HepG2 (cell line): ENCODE data around the gene MRPL37. TPM values are rescaled to one million over a fixed set of nuclear protein-coding genes. Genes with fewer than 3 reads are reported as not detected.
A peak's percentile ranks its signal among the peaks of the same experiment; 100 is the strongest.

ENCODE experiments used
- ATF7-NPFF ChIP-seq: sonication (generic); formaldehyde crosslinking; IDR thresholded peaks from 2 replicates; pipeline ENCODE4 v1.8.1; 2023; ENCODE audit warnings: mild to moderate bottlenecking, low read depth, missing genetic modification reagents, moderate library complexity
- E2F5 ChIP-seq: sonication (generic); formaldehyde crosslinking; conservative IDR thresholded peaks from 2 replicates; pipeline ENCODE4 v1.4.0; 2020; ENCODE audit warnings: missing genetic modification reagents
- EEA1 ChIP-seq: sonication (generic); formaldehyde crosslinking; IDR thresholded peaks from 2 replicates; pipeline ENCODE4 v1.5.1; 2020; ENCODE audit warnings: mild to moderate bottlenecking, missing genetic modification reagents, borderline replicate concordance
- EP300 ChIP-seq, 3 experiments: sonication (generic) in 1 of 3; formaldehyde crosslinking in 1 of 3; IDR thresholded peaks; 2 replicates each; pipeline versions ENCODE4 v1.5.1 to v1.6.1; 2011 to 2020; ENCODE audit warnings: low read depth in 2 of 3, low read length in 2 of 3, borderline replicate concordance in 1 of 3, improper control_type of control experiment in 1 of 3, mild to moderate bottlenecking in 1 of 3, missing genetic modification reagents in 1 of 3, moderate library complexity in 1 of 3
- FOXM1 ChIP-seq: sonication (generic); formaldehyde crosslinking; IDR thresholded peaks from 2 replicates; pipeline ENCODE4 v1.5.0; 2020; ENCODE audit warnings: missing genetic modification reagents
- JUN ChIP-seq: sonication (generic); formaldehyde crosslinking; IDR thresholded peaks from 2 replicates; pipeline ENCODE4 v1.4.0; 2020; ENCODE audit warnings: mild to moderate bottlenecking, missing genetic modification reagents
- MEIS2 ChIP-seq: sonication (generic); formaldehyde crosslinking; IDR thresholded peaks from 2 replicates; pipeline ENCODE4 v1.9.0; 2021; ENCODE audit warnings: mild to moderate bottlenecking, missing genetic modification reagents
- MXI1 ChIP-seq: IDR thresholded peaks from 3 replicates; pipeline ENCODE4 v1.6.1; 2012; ENCODE audit warnings: low read depth, low read length, inconsistent platforms, borderline replicate concordance
- NFKBIZ ChIP-seq: IDR thresholded peaks from 2 replicates; pipeline ENCODE4 v1.6.1; 2018; ENCODE audit warnings: missing genetic modification reagents, missing compliant biosample characterization
- PHF5A ChIP-seq: IDR thresholded peaks from one replicate; pipeline ENCODE4 v1.6.1; 2018; ENCODE audit warnings: low read depth, missing genetic modification reagents; ENCODE audit not compliant: unreplicated experiment
- RFXAP ChIP-seq: sonication (generic); formaldehyde crosslinking; IDR thresholded peaks from 2 replicates; pipeline ENCODE4 v1.4.0; 2020; ENCODE audit warnings: missing genetic modification reagents, borderline replicate concordance
- SMAD3 ChIP-seq: sonication (generic); formaldehyde crosslinking; IDR thresholded peaks from 2 replicates; pipeline ENCODE4 v1.4.0; 2020; ENCODE audit warnings: missing genetic modification reagents
- ZFX ChIP-seq: sonication (generic); formaldehyde crosslinking; IDR thresholded peaks from 2 replicates; pipeline ENCODE4 v1.4.0; 2020; ENCODE audit warnings: mild to moderate bottlenecking, low read depth, missing genetic modification reagents, moderate library complexity
- ZNF225 ChIP-seq: sonication (generic); formaldehyde crosslinking; IDR thresholded peaks from 2 replicates; pipeline ENCODE4 v1.4.0; 2020; ENCODE audit warnings: mild to moderate bottlenecking, missing genetic modification reagents
- ZNF24 ChIP-seq: fragments of 450-650 bp; IDR thresholded peaks from 2 replicates; pipeline ENCODE4 v1.6.1; 2017; ENCODE audit warnings: antibody characterized with exemption, mild to moderate bottlenecking
- ZNF335 ChIP-seq: sonication (generic); formaldehyde crosslinking; IDR thresholded peaks from 2 replicates; pipeline ENCODE4 v1.4.0; 2020; ENCODE audit warnings: missing genetic modification reagents
- ZNF343 ChIP-seq: sonication (generic); formaldehyde crosslinking; IDR thresholded peaks from 2 replicates; pipeline ENCODE4 v1.4.0; 2020; ENCODE audit warnings: mild to moderate bottlenecking, missing genetic modification reagents
- ZNF629 ChIP-seq: sonication (generic); formaldehyde crosslinking; conservative IDR thresholded peaks from 2 replicates; pipeline ENCODE4 v1.5.0; 2020; ENCODE audit warnings: missing genetic modification reagents
- ZNF773 ChIP-seq: sonication (generic); formaldehyde crosslinking; IDR thresholded peaks from 2 replicates; pipeline ENCODE4 v1.4.0; 2020; ENCODE audit warnings: missing genetic modification reagents, borderline replicate concordance
- ZNF782 ChIP-seq: sonication (generic); formaldehyde crosslinking; IDR thresholded peaks from 2 replicates; pipeline ENCODE4 v1.4.0; 2020; ENCODE audit warnings: missing genetic modification reagents, mild to moderate bottlenecking, borderline replicate concordance
- ZNF878 ChIP-seq: sonication (generic); formaldehyde crosslinking; IDR thresholded peaks from 2 replicates; pipeline ENCODE4 v1.8.1; 2023; ENCODE audit warnings: mild to moderate bottlenecking, missing genetic modification reagents, moderate library complexity
- polyA plus RNA-seq, 8 experiments: library from polyadenylated mRNA; depleted of rRNA in 3 of 8; stranded (reverse) in 7 of 8; unstranded in 1 of 8; fragments of >200 nt; fragmentation: Illumina TruSeq in 4 of 8; extraction: Trizol in 4 of 8; gene quantifications; 2 replicates each; pipeline versions ENCODE4 v1.2.1 to v1.2.3, GENCODE V29; 2011 to 2016; ENCODE audit warnings: low read depth in 4 of 8, missing spikeins in 1 of 8, mixed read lengths in 1 of 8; ENCODE audit not compliant: insufficient read depth in 1 of 8
- total RNA-seq, 5 experiments: library from RNA; depleted of rRNA; stranded (reverse); fragments of >200 nt; fragmentation: Illumina TruSeq; extraction: Trizol; gene quantifications; 2 replicates each; pipeline ENCODE4 v1.2.3, GENCODE V29; 2016; ENCODE audit warnings: low read depth in 1 of 5
- TF ChIP-seq, protein P1 (sequence below): sonication (generic); formaldehyde crosslinking; IDR thresholded peaks from 2 replicates; pipeline ENCODE4 v1.4.0; 2020; ENCODE audit warnings: missing genetic modification reagents
- TF ChIP-seq, protein P2 (sequence below): sonication (generic); formaldehyde crosslinking; IDR thresholded peaks from 2 replicates; pipeline ENCODE4 v1.5.0; 2020; ENCODE audit warnings: mild to moderate bottlenecking, missing genetic modification reagents
- TF ChIP-seq, protein P3 (sequence below): IDR thresholded peaks from 2 replicates; pipeline ENCODE4 v1.6.1; 2018; ENCODE audit warnings: missing genetic modification reagents
- TF ChIP-seq, protein P4 (sequence below): sonication (generic); formaldehyde crosslinking; IDR thresholded peaks from 2 replicates; pipeline ENCODE4 v1.4.0; 2020; ENCODE audit warnings: mild to moderate bottlenecking, low read depth, missing genetic modification reagents

Gene MRPL37
- total and polyA plus RNA-seq, 2 of the 13 experiments (the other 11 are each of a cell fraction or from before 2014, with no cell fraction given): 31.7 to 127 TPM

GRCh38 chr1:54200519-54200997 is 591 bp downstream of the MRPL37 start (continued):
- TF ChIP-seq EP300 (IDR thresholded peaks at IDR 0.05; ENCODE audit: low read depth in 2 of 2, low read length in 2 of 2): no peak
- no peak for TF ChIP-seq EP300 (CRISPR knock-in tag; IDR thresholded peaks at IDR 0.05; ENCODE audit: borderline replicate concordance)
- TF ChIP-seq ZNF343: no peak
- no peak for TF ChIP-seq E2F5
- no peak for TF ChIP-seq MXI1
- TF ChIP-seq, protein P1, sequence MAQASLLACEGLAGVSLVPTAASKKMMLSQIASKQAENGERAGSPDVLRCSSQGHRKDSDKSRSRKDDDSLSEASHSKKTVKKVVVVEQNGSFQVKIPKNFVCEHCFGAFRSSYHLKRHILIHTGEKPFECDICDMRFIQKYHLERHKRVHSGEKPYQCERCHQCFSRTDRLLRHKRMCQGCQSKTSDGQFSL (CRISPR knock-in tag): 0 out of 2 replicates have a peak, but pooled peaks have one; percentile 9
- TF ChIP-seq, protein P2, sequence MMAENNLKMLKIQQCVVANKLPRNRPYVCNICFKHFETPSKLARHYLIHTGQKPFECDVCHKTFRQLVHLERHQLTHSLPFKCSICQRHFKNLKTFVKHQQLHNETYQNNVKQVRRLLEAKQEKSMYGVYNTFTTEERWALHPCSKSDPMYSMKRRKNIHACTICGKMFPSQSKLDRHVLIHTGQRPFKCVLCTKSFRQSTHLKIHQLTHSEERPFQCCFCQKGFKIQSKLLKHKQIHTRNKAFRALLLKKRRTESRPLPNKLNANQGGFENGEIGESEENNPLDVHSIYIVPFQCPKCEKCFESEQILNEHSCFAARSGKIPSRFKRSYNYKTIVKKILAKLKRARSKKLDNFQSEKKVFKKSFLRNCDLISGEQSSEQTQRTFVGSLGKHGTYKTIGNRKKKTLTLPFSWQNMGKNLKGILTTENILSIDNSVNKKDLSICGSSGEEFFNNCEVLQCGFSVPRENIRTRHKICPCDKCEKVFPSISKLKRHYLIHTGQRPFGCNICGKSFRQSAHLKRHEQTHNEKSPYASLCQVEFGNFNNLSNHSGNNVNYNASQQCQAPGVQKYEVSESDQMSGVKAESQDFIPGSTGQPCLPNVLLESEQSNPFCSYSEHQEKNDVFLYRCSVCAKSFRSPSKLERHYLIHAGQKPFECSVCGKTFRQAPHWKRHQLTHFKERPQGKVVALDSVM (CRISPR knock-in tag): peak; percentile 49; the same call in 1 of the 2 replicates
- peak; percentile 35; the same call in 1 of the 2 replicates for TF ChIP-seq ZNF225 (CRISPR knock-in tag)
- TF ChIP-seq NFKBIZ: no peak
- TF ChIP-seq ZNF24: no peak
- TF ChIP-seq ZFX: peak; percentile 72
- TF ChIP-seq JUN (CRISPR knock-in tag): 0 out of 2 replicates have a peak, but pooled peaks have one; percentile 9
- TF ChIP-seq ZNF773 (CRISPR knock-in tag): no peak
- TF ChIP-seq, protein P3, sequence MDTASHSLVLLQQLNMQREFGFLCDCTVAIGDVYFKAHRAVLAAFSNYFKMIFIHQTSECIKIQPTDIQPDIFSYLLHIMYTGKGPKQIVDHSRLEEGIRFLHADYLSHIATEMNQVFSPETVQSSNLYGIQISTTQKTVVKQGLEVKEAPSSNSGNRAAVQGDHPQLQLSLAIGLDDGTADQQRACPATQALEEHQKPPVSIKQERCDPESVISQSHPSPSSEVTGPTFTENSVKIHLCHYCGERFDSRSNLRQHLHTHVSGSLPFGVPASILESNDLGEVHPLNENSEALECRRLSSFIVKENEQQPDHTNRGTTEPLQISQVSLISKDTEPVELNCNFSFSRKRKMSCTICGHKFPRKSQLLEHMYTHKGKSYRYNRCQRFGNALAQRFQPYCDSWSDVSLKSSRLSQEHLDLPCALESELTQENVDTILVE: 0 out of 2 replicates have a peak, but pooled peaks have one; percentile 15
- TF ChIP-seq MEIS2 (CRISPR knock-in tag): no peak
- no peak for TF ChIP-seq ZNF878 (CRISPR knock-in tag)
- TF ChIP-seq, protein P4, sequence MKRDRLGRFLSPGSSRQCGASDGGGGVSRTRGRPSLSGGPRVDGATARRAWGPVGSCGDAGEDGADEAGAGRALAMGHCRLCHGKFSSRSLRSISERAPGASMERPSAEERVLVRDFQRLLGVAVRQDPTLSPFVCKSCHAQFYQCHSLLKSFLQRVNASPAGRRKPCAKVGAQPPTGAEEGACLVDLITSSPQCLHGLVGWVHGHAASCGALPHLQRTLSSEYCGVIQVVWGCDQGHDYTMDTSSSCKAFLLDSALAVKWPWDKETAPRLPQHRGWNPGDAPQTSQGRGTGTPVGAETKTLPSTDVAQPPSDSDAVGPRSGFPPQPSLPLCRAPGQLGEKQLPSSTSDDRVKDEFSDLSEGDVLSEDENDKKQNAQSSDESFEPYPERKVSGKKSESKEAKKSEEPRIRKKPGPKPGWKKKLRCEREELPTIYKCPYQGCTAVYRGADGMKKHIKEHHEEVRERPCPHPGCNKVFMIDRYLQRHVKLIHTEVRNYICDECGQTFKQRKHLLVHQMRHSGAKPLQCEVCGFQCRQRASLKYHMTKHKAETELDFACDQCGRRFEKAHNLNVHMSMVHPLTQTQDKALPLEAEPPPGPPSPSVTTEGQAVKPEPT (CRISPR knock-in tag): no peak
- 0 out of 2 replicates have a peak, but pooled peaks have one; percentile 2 for TF ChIP-seq EEA1
- no peak for TF ChIP-seq RFXAP
- no peak for TF ChIP-seq ZNF782 (CRISPR knock-in tag)
- no peak for TF ChIP-seq PHF5A (CRISPR knock-in tag)
- TF ChIP-seq ATF7-NPFF (CRISPR knock-in tag): peak; percentile 8; the same call in 1 of the 2 replicates
- peak; percentile 63; the same call in 1 of the 2 replicates for TF ChIP-seq ZNF629 (CRISPR knock-in tag)
- TF ChIP-seq SMAD3 (CRISPR knock-in tag): no peak
- no peak for TF ChIP-seq ZNF335 (CRISPR knock-in tag)
- TF ChIP-seq FOXM1 (CRISPR knock-in tag): no peak
